Heart right ventricle (tissue), 16 donors: ENCODE measurements around the gene NEMP2. TPM values are rescaled to one million over a fixed set of nuclear protein-coding genes. Genes with fewer than 3 reads are reported as not detected.

Experiments
- ATAC-seq, 8 donors: fragments of 200-7000 bp; cut with Tn5 transposase; one replicate each; pipeline ENCODE4 v1.9.1; 2020; ENCODE audit warnings: mild to moderate bottlenecking in 8 of 8, moderate library complexity in 8 of 8, moderate number of reproducible peaks in 1 of 8
- DNase-seq, 2 donors: peaks; one replicate each; pipeline ENCODE4 v3.0.0-alpha.2; 2020
- H3K27ac ChIP-seq, 10 donors: fragments of 200-600 bp; sonication (generic) in 2 of 10; one replicate each; pipeline versions ENCODE4 v1.5.0 to v1.8.0; 2020 to 2022; ENCODE audit warnings: mild to moderate bottlenecking in 3 of 10
- H3K27me3 ChIP-seq, 7 donors: fragments of 200-600 bp; one replicate each; pipeline ENCODE4 v1.8.0; 2021 to 2022; ENCODE audit warnings: mild to moderate bottlenecking in 2 of 7
- H3K36me3 ChIP-seq, 9 donors: fragments of 200-600 bp; sonication (generic) in 1 of 9; one replicate each; pipeline versions ENCODE4 v1.5.0 to v1.8.0; 2020 to 2022; ENCODE audit warnings: mild to moderate bottlenecking in 2 of 9
- H3K4me1 ChIP-seq, 9 donors: fragments of 200-600 bp; sonication (generic) in 1 of 9; one replicate each; pipeline versions ENCODE4 v1.5.0 to v1.8.0; 2020 to 2022; ENCODE audit warnings: mild to moderate bottlenecking in 4 of 9
- H3K4me3 ChIP-seq, 10 donors: fragments of 200-600 bp; sonication (generic) in 2 of 10; one replicate each; pipeline versions ENCODE4 v1.5.0 to v1.8.0; 2020 to 2022; ENCODE audit warnings: mild to moderate bottlenecking in 7 of 10, moderate library complexity in 2 of 10
- H3K9me3 ChIP-seq, 11 donors: fragments of 200-600 bp in 10 of 11; sonication (generic) in 2 of 11; one replicate each; pipeline versions ENCODE4 v1.5.0 to v1.8.0; 2013 to 2022; ENCODE audit warnings: mild to moderate bottlenecking in 2 of 11, control low read depth in 1 of 11, moderate library complexity in 1 of 11
- WGBS, 2 donors: extraction: QIAGEN DNeasy Blood & Tissue Kit; methylation state at CpG; one replicate each; pipeline ENCODE4 v1.1.7; 2013; ENCODE audit warnings: inconsistent platforms in 1 of 2; 5-methylcytosine and 5-hydroxymethylcytosine counted together
- intact Hi-C, 10 donors: fragments of 100-400 bp; cut with DNase I; formaldehyde crosslinking; loops; one replicate each; pipeline versions ENCODE4 v1.11.1 to v1.14.2; 2022
- polyA plus RNA-seq, 2 donors: library from polyadenylated mRNA; stranded (reverse); fragments of 200-250 nt; gene quantifications; one replicate each; pipeline ENCODE4 v1.2.3, GENCODE V29; 2013
- total RNA-seq, 10 donors: library from RNA; stranded (reverse); fragmentation: NEBNext Ultra II Directional in 3 of 10; extraction: Animal tissue kit (Norgen Biotek cat#: 25700) in 3 of 10; gene quantifications; one replicate each; pipeline versions ENCODE4 v1.2.1 to v1.2.4, GENCODE V29; 2021 to 2023
- TF ChIP-seq, protein P1 (sequence below), 9 donors: fragments of 200-600 bp; sonication (generic) in 2 of 9; IDR thresholded peaks; one replicate each; pipeline versions ENCODE4 v1.5.0 to v1.8.0; 2021 to 2022; ENCODE audit warnings: antibody characterized with exemption in 9 of 9, mild to moderate bottlenecking in 5 of 9, moderate library complexity in 1 of 9
- donor health status: Arrhythmogenic right ventricular cardiomyopathy.
- donor health status: ischemic (EF 13 %, LVEDD 7.1; RV severe dilation, severe dysfunction).
- donor health status: healthy with polysubstance abuse.
- donor health status: DM: no; HTN: yes; CAD: no.
- donor health status: DM: no; HTN: no; CAD: no.
- donor health status: ischemic (EF 25% LVEDD 6.9; RV normal size, moderate dysfunction).
- donor health status: ischemic (EF 25% LVEDD 5.7; RV mildly dilated, moderate dysfunction).
- donor health status: healthy.
- donor health status: DM: yes; HTN: yes; CAD: no.
- donor health status: Ischemic cardiomyopathy.
- donor health status: ischemic (EF 35%, LVEDD 5.7; RV mildly dilated, moderate dysfunction).
- donor health status: nonischemic (EF 11% LVEDD 7.7; RV severe dilation, severe dysfunction).
- donor health status: DM: yes; HTN: yes; CAD: no.
- donor health status: PGD.
- donor health status: ischemic (EF 29% LVEDD 5.4; RV normal size, mild dysfunction).
- donor health status: nonischemic (EF 23%, LVEDD 6.1; RV moderate dilation, normal function).

Gene NEMP2
- total and polyA plus RNA-seq, 12 donors: 0.51 to 4.7 (median 2.6) TPM

GRCh38 chr2:190506666-190507065, 27.9 kb downstream of the NEMP2 start:
- Histone ChIP-seq H3K4me3 (no peak overlapping the region), H3K36me3 (peaks cover 0 to 62% (median 14%) of the 10 kb centered on the region in 9 donors), H3K27ac (peak overlapping the region in 2 of 10 donors; percentile 31 to 39), H3K4me1 (peaks cover 0 to 37% (median 0%) of the 10 kb centered on the region in 9 donors), H3K27me3 (no peaks in the 10 kb centered on the region), H3K9me3 (no peaks in the 10 kb centered on the region)
- WGBS, 2 donors: 55 to 73% methylated on average over 2 of the region's 2 CpGs
- DNase-seq: no peak
- intact Hi-C loops: loop anchor here in 2 of 10 donors (5.0 to 10.0 kb wide), 2 partner anchors 122 to 124 kb away; no protein-coding TSS in a partner anchor
- no peak for ATAC-seq
- TF ChIP-seq, protein P1, sequence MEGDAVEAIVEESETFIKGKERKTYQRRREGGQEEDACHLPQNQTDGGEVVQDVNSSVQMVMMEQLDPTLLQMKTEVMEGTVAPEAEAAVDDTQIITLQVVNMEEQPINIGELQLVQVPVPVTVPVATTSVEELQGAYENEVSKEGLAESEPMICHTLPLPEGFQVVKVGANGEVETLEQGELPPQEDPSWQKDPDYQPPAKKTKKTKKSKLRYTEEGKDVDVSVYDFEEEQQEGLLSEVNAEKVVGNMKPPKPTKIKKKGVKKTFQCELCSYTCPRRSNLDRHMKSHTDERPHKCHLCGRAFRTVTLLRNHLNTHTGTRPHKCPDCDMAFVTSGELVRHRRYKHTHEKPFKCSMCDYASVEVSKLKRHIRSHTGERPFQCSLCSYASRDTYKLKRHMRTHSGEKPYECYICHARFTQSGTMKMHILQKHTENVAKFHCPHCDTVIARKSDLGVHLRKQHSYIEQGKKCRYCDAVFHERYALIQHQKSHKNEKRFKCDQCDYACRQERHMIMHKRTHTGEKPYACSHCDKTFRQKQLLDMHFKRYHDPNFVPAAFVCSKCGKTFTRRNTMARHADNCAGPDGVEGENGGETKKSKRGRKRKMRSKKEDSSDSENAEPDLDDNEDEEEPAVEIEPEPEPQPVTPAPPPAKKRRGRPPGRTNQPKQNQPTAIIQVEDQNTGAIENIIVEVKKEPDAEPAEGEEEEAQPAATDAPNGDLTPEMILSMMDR (IDR thresholded peaks at IDR 0.05): no peak

- Histone ChIP-seq H3K27ac (no peak overlapping the region), H3K27me3 (no peaks in the 10 kb centered on the region), H3K36me3 (peaks cover 0 to 72% (median 14%) of the 10 kb centered on the region in 9 donors), H3K9me3 (no peaks in the 10 kb centered on the region), H3K4me3 (no peak overlapping the region), H3K4me1 (peaks cover 0 to 47% (median 0%) of the 10 kb centered on the region in 9 donors)
- 95 to 100% methylated on average over 1 of the region's 1 CpG for WGBS, 2 donors
- ATAC-seq (no peak), DNase-seq (no peak)
- intact Hi-C loops: loop anchor here in 2 of 10 donors (5.0 to 10.0 kb wide), 2 partner anchors 121 to 123 kb away; no protein-coding TSS in a partner anchor
- TF ChIP-seq, protein P1 (IDR thresholded peaks at IDR 0.05): no peak
Measured at GRCh38 chr2:190505696-190506095, 28.8 kb downstream of the NEMP2 start.

DNA sequence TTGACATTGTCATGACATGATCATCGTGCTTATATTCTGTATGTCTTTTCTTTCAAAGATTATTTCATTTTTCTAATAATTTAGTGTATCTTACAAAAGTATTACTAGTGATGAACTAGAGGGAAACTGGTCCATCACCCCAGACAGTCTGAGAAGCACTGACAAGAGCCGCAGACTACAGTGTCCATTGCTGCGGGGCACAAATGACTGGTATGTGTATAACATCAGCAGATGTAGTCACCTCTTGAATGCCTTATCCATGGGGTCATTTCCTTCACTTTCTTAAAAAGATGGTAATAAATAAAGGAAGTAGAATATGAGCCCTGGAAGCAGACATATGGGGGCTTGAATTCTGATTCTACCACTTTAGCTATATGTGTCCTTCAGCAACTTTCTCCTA, 29.6 kb downstream of the NEMP2 start:
- no peaks in the 10 kb centered on the region for H3K9me3 ChIP-seq
- H3K36me3 ChIP-seq: peaks cover 0 to 72% (median 14%) of the 10 kb centered on the region in 9 donors
- H3K27me3 ChIP-seq: no peaks in the 10 kb centered on the region
- WGBS, 2 donors: 97 to 99% methylated on average over 3 of the region's 3 CpGs
- peaks cover 0 to 55% (median 0%) of the 10 kb centered on the region in 9 donors for H3K4me1 ChIP-seq
- ATAC-seq (no peak), DNase-seq (no peak)
- TF ChIP-seq, protein P1 (IDR thresholded peaks at IDR 0.05): no peak
- H3K27ac ChIP-seq: no peak overlapping the region
- intact Hi-C loops: loop anchor here in 3 of 10 donors (5.0 to 10.0 kb wide), 3 partner anchors 98 to 123 kb away; partner anchors contain the start of gene MFSD6 (in 1 of the 3)
- H3K4me3 ChIP-seq: no peak overlapping the region

DNA sequence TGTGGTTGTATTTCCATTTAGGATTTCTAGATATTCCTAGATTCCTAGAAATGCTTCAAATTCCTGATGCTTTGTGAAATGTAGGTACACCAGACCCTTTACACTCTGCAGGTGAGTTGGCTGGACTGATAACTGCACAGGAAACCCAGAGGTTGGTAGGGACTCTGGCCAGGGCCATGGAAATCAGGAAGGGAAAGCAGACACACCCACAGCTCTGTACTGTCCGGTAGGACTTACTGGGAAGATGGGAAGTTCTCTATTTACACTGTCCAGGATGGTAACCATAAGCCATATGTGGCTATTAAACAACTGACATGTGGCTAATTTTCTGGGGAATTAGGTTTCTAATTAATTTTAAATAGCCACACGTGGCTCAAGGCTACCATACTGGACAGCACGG, 31.4 kb downstream of the NEMP2 start:
- 66 to 69% methylated on average over 3 of the region's 3 CpGs for WGBS, 2 donors
- peak overlapping the region in 1 of 10 donors; percentile 15 for H3K27ac ChIP-seq
- H3K36me3 ChIP-seq: peaks cover 0 to 78% (median 14%) of the 10 kb centered on the region in 9 donors
- DNase-seq (no peak), ATAC-seq (peak in 3 of 8 donors; percentile 42 to 56 (median 50))
- no peaks in the 10 kb centered on the region for H3K27me3 ChIP-seq
- H3K4me3 ChIP-seq: no peak overlapping the region
- TF ChIP-seq, protein P1 (IDR thresholded peaks at IDR 0.05): no peak
- H3K4me1 ChIP-seq: peaks cover 0 to 55% (median 0%) of the 10 kb centered on the region in 9 donors
- intact Hi-C loops: loop anchor here in 2 of 10 donors (5.0 to 10.0 kb wide), 2 partner anchors 96 to 118 kb away; partner anchors contain the start of gene MFSD6 (in 1 of the 2)
- no peaks in the 10 kb centered on the region for H3K9me3 ChIP-seq
